Activated naive CD4-positive, alpha-beta T cell treated with anti-CD3 and anti-CD28 coated beads, Interleukin-2, amount 50 U/mL, for 16 hours (primary cell): ENCODE measurements around the gene IDS.
"Not testable (repeated sequence)": the region's sequence is repeated elsewhere in the genome, so short reads cannot be mapped to it uniquely, and the experiment has no call there.

ENCODE experiments used
- DNase-seq: peaks from one replicate; pipeline ENCODE4 v3.0.0-alpha.2; 2020

IDS gene

GRCh38 chrX:149497054-149497453, 8.1 kb downstream of the IDS start:
- DNase-seq = no peak

- DNase-seq = no peak
Observed at GRCh38 chrX:149495573-149496071, 9.5 kb downstream of the IDS start.

GRCh38 chrX:149494844-149495565, 10.1 kb downstream of the IDS start:
- DNase-seq = no peak

GRCh38 chrX:149493567-149494562, 11.2 kb downstream of the IDS start:
- DNase-seq = no peak

GRCh38 chrX:149491812-149492211, 13.3 kb downstream of the IDS start:
- DNase-seq = no peak

- DNase-seq = no peak
Observed at GRCh38 chrX:149490100-149490499, 15.0 kb downstream of the IDS start.

- not testable (repeated sequence) for DNase-seq
Observed at GRCh38 chrX:149488411-149489052, 16.6 kb downstream of the IDS start.

- DNase-seq = not testable (repeated sequence)
Observed at GRCh38 chrX:149488008-149488407, 17.1 kb downstream of the IDS start.

- DNase-seq = no peak
Observed at GRCh38 chrX:149487292-149487691, 17.8 kb downstream of the IDS start.

GRCh38 chrX:149476513-149476912, 28.6 kb downstream of the IDS start:
- no peak for DNase-seq

- no peak for DNase-seq
Observed at GRCh38 chrX:149473966-149474365, 31.1 kb downstream of the IDS start.

GRCh38 chrX:149473092-149473491, 32.0 kb downstream of the IDS start:
- DNase-seq = no peak

GRCh38 chrX:149472625-149473024, 32.5 kb downstream of the IDS start:
- DNase-seq = no peak

GRCh38 chrX:149471397-149471796, 33.7 kb downstream of the IDS start:
- no peak for DNase-seq

- peak; percentile 60 for DNase-seq
Observed at GRCh38 chrX:149470955-149471354, 34.2 kb downstream of the IDS start.

GRCh38 chrX:149469406-149469805, 35.7 kb downstream of the IDS start:
- DNase-seq = no peak

- DNase-seq = no peak
Observed at GRCh38 chrX:149467920-149468319, 37.2 kb downstream of the IDS start.

GRCh38 chrX:149467461-149467860, 37.6 kb downstream of the IDS start:
- no peak for DNase-seq

GRCh38 chrX:149462849-149463248, 42.3 kb downstream of the IDS start:
- DNase-seq = no peak

GRCh38 chrX:149461746-149462145, 43.4 kb downstream of the IDS start:
- DNase-seq = no peak

GRCh38 chrX:149458586-149458985, 46.5 kb downstream of the IDS start:
- DNase-seq = no peak

GRCh38 chrX:149456476-149457245, 48.4 kb downstream of the IDS start:
- DNase-seq = no peak
